Ectodermal cell (in vitro differentiated cells): ENCODE results near the gene PEX14.

Experiments
- H3K27ac ChIP-seq: 2 replicates; pipeline ENCODE4 v1.7.0; 2013; ENCODE audit warnings: mild to moderate bottlenecking, low read depth, low read length; ENCODE audit not compliant: insufficient read depth, poor library complexity, severe bottlenecking
- H3K27me3 ChIP-seq: 2 replicates; pipeline ENCODE4 v1.7.0; 2013; ENCODE audit warnings: mild to moderate bottlenecking, low read length; ENCODE audit not compliant: insufficient read depth, control insufficient read depth, poor library complexity, severe bottlenecking
- H3K36me3 ChIP-seq: one replicate; pipeline ENCODE4 v1.7.0; 2013; ENCODE audit warnings: low read length; ENCODE audit not compliant: control insufficient read depth, insufficient read depth
- H3K4me1 ChIP-seq: one replicate; pipeline ENCODE4 v1.7.0; 2013; ENCODE audit warnings: low read length; ENCODE audit not compliant: control insufficient read depth, insufficient read depth
- H3K4me3 ChIP-seq: 2 replicates; pipeline ENCODE4 v1.7.0; 2013; ENCODE audit warnings: low read depth, low read length, control low read depth; ENCODE audit not compliant: insufficient read depth
- H3K9me3 ChIP-seq: 2 replicates; pipeline ENCODE4 v1.7.0; 2013; ENCODE audit warnings: mild to moderate bottlenecking, low read length, moderate library complexity; ENCODE audit not compliant: control insufficient read depth
- whole genome bisulfite sequencing, 2 experiments: methylation state at CpG; one replicate each; pipeline ENCODE4 v1.1.7; 2013; ENCODE audit warnings: missing lambda C conversion rate in 2 of 2; 5-methylcytosine and 5-hydroxymethylcytosine counted together

PEX14 gene

DNA sequence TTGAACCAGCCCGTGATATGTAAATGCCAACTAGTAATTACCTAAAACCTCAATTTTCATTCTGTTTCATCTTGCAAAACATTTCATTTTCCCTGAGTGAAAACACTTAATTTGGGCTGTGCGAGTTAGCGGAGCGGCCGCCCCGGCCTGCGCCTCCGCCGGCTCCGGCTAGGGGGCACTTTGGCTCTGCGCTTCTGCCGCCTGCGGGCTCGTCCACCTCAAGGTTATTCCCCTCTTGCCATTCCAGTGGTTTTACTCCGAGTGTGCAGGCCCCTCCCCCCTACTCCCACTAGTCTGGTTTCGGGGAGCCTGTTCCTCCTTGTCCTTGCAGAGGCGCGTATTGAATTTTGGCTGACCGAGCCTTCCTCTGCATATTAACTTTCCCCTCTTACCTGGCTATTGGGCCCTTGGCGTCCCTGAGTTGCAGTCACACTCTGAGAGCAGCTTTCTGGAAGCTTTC, 55.6 kb downstream of the PEX14 start:
- Histone ChIP-seq H3K9me3 (no peaks in the 10 kb centered on the region), H3K4me3 (peak overlapping the region; percentile 11), H3K36me3 (no peaks in the 10 kb centered on the region), H3K4me1 (peaks cover 37% of the 10 kb centered on the region), H3K27me3 (no peaks in the 10 kb centered on the region), H3K27ac (no peak overlapping the region)
- 2% methylated on average over 20 of the region's 20 CpGs for WGBS, 2 experiments

DNA sequence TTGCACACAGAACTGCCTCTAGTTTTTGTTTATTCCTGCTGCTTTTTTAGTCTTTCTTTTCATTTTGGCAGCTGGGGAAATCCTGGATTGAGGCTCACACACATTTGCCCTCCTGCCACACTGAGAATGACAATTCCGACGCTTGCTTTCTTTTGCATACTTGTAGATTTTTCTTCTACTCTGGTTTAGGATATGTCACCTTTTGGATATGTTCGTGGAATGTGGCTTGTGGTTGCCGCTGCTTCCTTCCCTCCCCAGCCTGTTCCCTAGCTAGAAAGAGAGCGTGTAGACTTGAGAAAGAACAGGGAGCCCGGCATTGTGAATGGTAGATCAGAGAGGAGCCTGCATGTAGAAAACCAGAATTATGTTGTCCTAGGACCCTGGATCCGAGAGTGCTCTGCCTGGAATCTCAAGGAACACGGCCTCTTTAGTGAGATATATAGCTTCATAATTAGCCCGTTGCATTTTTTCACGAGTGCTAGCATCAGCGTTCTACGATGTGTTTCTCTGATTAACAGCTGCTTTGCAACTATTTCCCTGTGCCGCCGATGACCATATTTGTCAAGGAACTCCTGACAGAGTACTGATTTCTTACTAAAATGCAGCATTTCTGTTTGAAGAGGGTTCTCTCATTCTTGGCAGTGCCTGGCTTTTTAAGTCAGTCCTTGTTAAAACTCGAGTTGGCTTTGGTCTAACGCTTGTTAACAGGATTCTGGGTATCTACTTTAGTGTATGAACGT, 56.2 kb downstream of the PEX14 start:
- no peaks in the 10 kb centered on the region for H3K27me3 ChIP-seq
- H3K9me3 ChIP-seq: no peaks in the 10 kb centered on the region
- no peak overlapping the region for H3K27ac ChIP-seq
- peaks cover 37% of the 10 kb centered on the region for H3K4me1 ChIP-seq
- 62% methylated on average over 17 of the region's 17 CpGs for WGBS, 2 experiments
- H3K4me3 ChIP-seq: peak overlapping the region; percentile 11
- H3K36me3 ChIP-seq: no peaks in the 10 kb centered on the region

DNA sequence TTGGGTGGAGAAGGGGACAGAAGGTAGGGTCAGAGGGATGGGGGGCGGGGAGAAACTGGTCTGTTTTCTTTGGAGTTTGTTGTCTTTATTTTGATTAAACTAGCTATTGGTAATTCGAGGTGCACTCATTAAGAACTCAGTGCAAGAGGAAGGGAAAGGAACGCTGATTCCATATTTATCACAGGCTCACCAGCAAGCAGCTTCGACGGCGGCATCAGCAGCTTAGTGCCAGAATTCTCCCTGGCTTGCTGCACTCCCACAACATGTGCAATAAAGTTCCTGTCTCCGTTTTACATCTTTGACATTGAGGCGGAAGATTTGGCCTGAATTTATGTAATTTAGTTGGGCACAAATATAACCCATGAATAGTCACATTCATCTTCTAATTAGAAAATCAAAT, 57.6 kb downstream of the PEX14 start:
- 84 to 96% methylated on average over 8 of the region's 8 CpGs for WGBS, 2 experiments
- Histone ChIP-seq H3K36me3 (no peaks in the 10 kb centered on the region), H3K27me3 (no peaks in the 10 kb centered on the region), H3K9me3 (no peaks in the 10 kb centered on the region), H3K4me3 (no peak overlapping the region), H3K4me1 (peaks cover 37% of the 10 kb centered on the region), H3K27ac (no peak overlapping the region)

DNA sequence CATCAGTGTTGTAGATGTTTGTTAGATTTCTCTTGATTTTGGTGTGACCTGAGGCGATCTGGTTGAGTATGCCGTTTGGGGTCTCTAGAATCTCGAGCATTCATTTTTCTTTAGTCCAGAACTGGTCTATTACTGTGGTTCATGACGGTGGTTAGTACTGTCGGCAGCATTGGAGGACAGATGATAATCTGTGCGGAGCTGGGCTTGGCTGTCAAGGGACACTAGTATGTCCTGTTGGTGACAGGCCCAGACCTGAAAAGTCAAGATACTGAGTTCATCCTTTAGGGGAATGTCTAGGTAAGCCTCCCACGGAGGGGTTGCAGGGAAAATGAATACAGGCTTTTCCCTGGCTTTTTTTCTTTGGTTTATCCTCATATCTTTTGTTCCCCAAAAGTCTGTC, 59.8 kb downstream of the PEX14 start:
- Histone ChIP-seq H3K36me3 (no peaks in the 10 kb centered on the region), H3K27ac (no peak overlapping the region), H3K4me3 (no peak overlapping the region), H3K9me3 (no peaks in the 10 kb centered on the region), H3K4me1 (peaks cover 21% of the 10 kb centered on the region), H3K27me3 (no peaks in the 10 kb centered on the region)
- 91 to 95% methylated on average over 7 of the region's 7 CpGs for WGBS, 2 experiments

DNA sequence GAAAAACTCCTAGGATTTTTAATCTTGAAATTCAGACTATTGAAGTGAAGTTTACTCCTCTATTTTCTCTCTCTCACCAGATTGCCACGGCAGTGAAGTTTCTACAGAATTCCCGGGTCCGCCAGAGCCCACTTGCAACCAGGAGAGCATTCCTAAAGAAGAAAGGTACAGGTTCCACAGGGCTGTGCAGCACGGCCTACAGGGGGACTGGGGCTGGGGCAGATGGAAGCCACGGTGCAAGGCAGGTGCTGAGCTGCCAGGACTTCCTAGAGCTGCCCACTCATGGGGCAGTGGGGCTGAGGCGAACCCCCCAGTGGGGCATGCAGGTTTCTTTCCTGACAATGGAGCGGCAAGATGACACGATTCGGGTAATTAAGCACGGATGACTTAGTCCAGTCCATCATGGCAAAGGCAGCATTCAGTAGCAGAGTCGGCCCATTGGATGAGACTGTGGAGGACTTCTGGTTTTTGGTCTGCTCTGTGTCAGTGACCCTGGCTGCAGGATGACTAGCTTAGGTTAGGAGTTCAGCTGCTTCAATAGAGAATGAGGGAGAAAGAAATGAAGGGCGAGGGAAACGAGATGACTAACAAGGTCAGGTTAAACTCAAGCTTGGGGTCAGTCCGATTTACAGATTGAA, 61.5 kb downstream of the PEX14 start:
- H3K27ac ChIP-seq: no peak overlapping the region
- WGBS, 2 experiments: 91 to 93% methylated on average over 14 of the region's 14 CpGs
- peaks cover 18% of the 10 kb centered on the region for H3K4me1 ChIP-seq

DNA sequence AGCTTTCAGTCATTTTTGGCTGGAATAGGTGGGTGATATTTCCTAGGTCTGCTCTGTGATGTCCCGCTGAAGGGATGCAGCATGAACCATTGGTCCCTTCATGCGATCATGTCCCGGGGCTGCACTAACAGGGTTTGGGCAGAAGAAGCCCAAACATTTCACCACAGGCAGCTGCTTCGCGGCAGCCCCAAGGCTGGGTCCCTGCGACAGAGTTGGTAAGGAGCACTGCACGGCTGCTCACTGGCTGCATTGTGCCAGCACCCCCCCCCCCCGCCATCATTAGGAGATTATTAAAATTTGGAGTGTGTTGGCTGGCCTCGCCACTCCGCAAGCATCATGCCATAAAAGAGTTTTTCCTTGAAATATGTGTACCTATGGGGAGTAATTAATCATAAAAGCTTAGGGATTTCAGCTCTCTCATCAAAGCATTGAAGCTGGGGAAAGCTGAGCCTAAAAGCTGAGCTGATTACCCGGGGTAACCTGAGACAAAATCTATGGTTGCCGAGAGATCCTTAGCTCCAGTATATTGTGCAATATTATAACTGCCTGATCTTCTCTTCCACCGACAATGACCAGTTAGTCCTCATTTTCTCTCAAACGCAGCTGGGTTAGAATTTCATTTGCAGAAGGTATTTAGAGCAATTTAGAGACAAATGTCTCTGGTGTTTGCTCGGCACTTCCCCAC, 62.5 kb downstream of the PEX14 start:
- Histone ChIP-seq H3K27ac (no peak overlapping the region), H3K9me3 (no peaks in the 10 kb centered on the region), H3K4me1 (peaks cover 19% of the 10 kb centered on the region), H3K4me3 (no peak overlapping the region), H3K36me3 (no peaks in the 10 kb centered on the region), H3K27me3 (no peaks in the 10 kb centered on the region)
- 94 to 95% methylated on average over 13 to 15 of the region's 15 CpGs for WGBS, 2 experiments

More for the DNA sequence above, 61.5 kb downstream of the PEX14 start:
- Histone ChIP-seq H3K36me3 (no peaks in the 10 kb centered on the region), H3K9me3 (no peaks in the 10 kb centered on the region), H3K4me3 (no peak overlapping the region), H3K27me3 (no peaks in the 10 kb centered on the region)

DNA sequence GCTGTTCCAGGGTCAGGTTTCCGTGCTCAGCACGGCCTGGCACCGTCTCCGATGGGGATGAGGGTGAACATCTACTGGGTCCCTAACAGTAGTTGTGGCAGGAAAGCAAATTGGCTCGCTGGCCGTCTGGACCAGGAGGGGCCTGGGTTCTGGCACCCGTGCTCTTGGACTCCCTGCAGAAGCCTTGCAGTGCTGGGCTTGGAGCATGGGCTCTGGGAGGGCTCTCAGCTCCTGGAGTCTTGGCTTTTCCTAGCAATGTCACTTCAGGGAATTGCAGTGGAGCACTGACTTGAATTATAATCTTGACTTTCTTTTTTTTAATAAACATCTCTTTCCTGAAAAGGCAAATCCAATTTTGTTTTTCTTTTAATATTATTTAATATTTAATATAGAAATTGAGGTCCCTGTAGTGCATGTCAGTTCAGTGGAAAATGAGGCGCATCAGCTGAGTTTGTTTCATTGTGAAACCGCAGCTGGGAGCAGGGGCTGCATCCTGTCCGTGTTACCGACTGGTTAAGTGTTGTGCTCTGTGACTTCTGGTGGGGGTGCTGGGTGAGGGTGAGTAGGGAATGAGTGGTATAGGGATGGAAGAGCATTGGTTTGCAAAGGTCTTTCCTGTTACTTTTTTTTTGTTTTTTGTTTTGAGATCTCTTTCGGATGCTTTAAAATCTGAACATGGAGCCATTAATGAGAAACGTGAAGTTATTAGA, 64.1 kb downstream of the PEX14 start:
- Histone ChIP-seq H3K9me3 (no peaks in the 10 kb centered on the region), H3K27ac (no peak overlapping the region), H3K27me3 (no peaks in the 10 kb centered on the region), H3K36me3 (no peaks in the 10 kb centered on the region), H3K4me3 (no peak overlapping the region), H3K4me1 (peaks cover 19% of the 10 kb centered on the region)
- WGBS, 2 experiments: 82 to 85% methylated on average over 12 to 13 of the region's 13 CpGs

DNA sequence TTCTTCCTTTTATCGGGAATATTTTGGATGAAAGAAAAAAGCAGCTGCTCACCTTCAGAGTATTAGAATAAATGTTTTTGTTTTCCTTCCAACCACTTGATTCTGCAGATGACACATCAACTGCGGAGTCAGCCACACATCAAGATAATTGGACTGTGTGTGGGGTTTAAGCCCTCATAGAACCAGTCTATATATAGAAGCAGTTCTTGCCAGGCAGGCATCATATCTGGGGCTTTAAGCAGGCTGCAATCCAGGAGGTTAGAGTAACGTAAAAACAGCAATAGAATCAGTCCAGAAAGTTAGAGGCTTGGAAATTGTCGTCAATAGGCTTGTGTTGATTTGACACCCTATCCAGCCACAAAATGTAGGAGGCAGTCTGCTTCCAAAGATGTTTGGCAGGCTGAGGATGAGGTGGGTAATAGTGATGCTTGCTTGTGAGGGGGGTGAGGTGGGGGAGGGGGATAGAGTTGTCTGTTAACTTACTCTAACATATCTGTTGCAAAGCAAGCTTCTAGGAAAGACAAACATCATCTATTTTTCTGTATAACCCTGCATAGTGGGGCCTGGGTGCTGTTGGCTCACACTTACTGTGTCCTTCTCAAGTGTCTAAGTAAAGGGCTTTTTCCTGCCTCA, 64.8 kb downstream of the PEX14 start:
- no peak overlapping the region for H3K27ac ChIP-seq
- no peaks in the 10 kb centered on the region for H3K36me3 ChIP-seq
- H3K4me1 ChIP-seq: peaks cover 19% of the 10 kb centered on the region
- no peak overlapping the region for H3K4me3 ChIP-seq
- WGBS, 2 experiments: 90 to 95% methylated on average over 3 to 4 of the region's 4 CpGs
- no peaks in the 10 kb centered on the region for H3K9me3 ChIP-seq
- H3K27me3 ChIP-seq: no peaks in the 10 kb centered on the region

DNA sequence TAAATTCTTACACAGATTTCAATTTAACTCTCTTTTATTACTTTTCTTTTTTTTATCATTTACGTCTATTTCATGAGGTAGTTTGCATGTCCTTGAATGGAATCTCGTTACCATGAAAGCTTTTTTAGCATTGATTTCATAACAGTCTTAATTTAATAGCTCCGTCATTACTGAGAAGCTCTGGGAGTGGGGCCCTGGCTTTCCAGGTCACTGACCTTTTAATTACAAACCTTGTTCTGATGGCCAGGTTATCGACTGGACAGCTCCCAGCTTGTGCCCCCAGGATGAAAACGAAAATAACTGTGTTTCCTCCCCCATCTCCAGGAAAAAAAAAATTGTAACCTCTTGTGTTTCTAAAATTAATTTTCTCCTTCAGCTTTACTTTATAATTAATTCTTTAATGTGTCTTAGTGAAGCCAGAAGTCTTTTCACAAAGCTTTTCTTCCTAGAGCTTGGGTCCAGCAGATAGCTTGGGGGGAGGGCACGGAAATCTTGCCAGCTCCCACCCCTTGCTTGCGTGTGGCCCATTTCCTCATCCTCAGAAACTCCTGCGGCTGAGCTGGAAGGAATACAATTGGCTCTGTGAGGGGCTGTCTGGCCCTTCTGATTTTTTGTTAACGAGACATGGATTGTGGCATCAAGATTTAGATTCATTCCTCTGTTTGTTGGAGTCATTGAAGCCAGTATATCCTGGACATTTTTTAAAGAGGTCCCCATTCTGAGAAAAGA, 65.7 kb downstream of the PEX14 start:
- Histone ChIP-seq H3K36me3 (no peaks in the 10 kb centered on the region), H3K4me3 (no peak overlapping the region), H3K27ac (no peak overlapping the region), H3K27me3 (no peaks in the 10 kb centered on the region), H3K4me1 (peaks cover 19% of the 10 kb centered on the region), H3K9me3 (no peaks in the 10 kb centered on the region)
- 61 to 62% methylated on average over 9 of the region's 9 CpGs for WGBS, 2 experiments
